ENCODE results near the gene CFAP90.
A peak's percentile ranks its signal among the peaks of the same experiment; 100 is the strongest.

Gene CFAP90

GRCh38 chr5:7868773-7869473 is 18.0 kb upstream of the CFAP90 start, which contains the start of the genes FASTKD3 and MTRR:
FASTKD3 (minus strand) TSS chr5:7869031; CDS start chr5:7868083, 948 bp downstream.
MTRR (plus strand) TSS chr5:7869148; CDS start chr5:7870795, 1,647 bp downstream.
- DNase-seq (ENCODE audit: low read depth in 2 of 3, low spot score in 1 of 3): peak; percentile 78 to 84 (median 81)

GRCh38 chr5:7868427-7868772 is 17.5 kb upstream of the CFAP90 start:
- no peak for DNase-seq (ENCODE audit: low read depth in 2 of 3, low spot score in 1 of 3)

- no peak for DNase-seq (ENCODE audit: low read depth in 2 of 3, low spot score in 1 of 3)
Observed at GRCh38 chr5:7867260-7867659, 16.3 kb upstream of the CFAP90 start.

- no peak for DNase-seq (ENCODE audit: low read depth in 2 of 3, low spot score in 1 of 3)
Observed at GRCh38 chr5:7866196-7866595, 15.3 kb upstream of the CFAP90 start.

- no peak for DNase-seq (ENCODE audit: low read depth in 2 of 3, low spot score in 1 of 3)
Observed at GRCh38 chr5:7857926-7858632, 7.1 kb upstream of the CFAP90 start.

GRCh38 chr5:7857361-7857760 is 6.4 kb upstream of the CFAP90 start:
- DNase-seq (ENCODE audit: low read depth in 2 of 3, low spot score in 1 of 3): no peak

- DNase-seq (ENCODE audit: low read depth in 2 of 3, low spot score in 1 of 3): no peak
Observed at GRCh38 chr5:7856855-7857254, 5.9 kb upstream of the CFAP90 start.

- no peak for DNase-seq (ENCODE audit: low read depth in 2 of 3, low spot score in 1 of 3)
Observed at GRCh38 chr5:7855611-7856010, 4.7 kb upstream of the CFAP90 start.

- no peak for DNase-seq (ENCODE audit: low read depth in 2 of 3, low spot score in 1 of 3)
Observed at GRCh38 chr5:7852988-7853387, 2.1 kb upstream of the CFAP90 start.

GRCh38 chr5:7852542-7852941 is 1.6 kb upstream of the CFAP90 start:
- no peak for DNase-seq (ENCODE audit: low read depth in 2 of 3, low spot score in 1 of 3)

- no peak for DNase-seq (ENCODE audit: low read depth in 2 of 3, low spot score in 1 of 3)
Observed at GRCh38 chr5:7851617-7852289, 820 bp upstream of the CFAP90 start.

GRCh38 chr5:7851240-7851592 is 283 bp upstream of the CFAP90 start:
- no peak for DNase-seq (ENCODE audit: low read depth in 2 of 3, low spot score in 1 of 3)

- DNase-seq (ENCODE audit: low read depth in 2 of 3, low spot score in 1 of 3): no peak
Observed at GRCh38 chr5:7849681-7850394, 1.1 kb downstream of the CFAP90 start.

- no peak for DNase-seq (ENCODE audit: low read depth in 2 of 3, low spot score in 1 of 3)
Observed at GRCh38 chr5:7848296-7848695, 2.6 kb downstream of the CFAP90 start.

GRCh38 chr5:7846327-7846726 is 4.6 kb downstream of the CFAP90 start:
- DNase-seq (ENCODE audit: low read depth in 2 of 3, low spot score in 1 of 3): no peak

GRCh38 chr5:7845557-7845956 is 5.4 kb downstream of the CFAP90 start:
- DNase-seq (ENCODE audit: low read depth in 2 of 3, low spot score in 1 of 3): no peak

- no peak for DNase-seq (ENCODE audit: low read depth in 2 of 3, low spot score in 1 of 3)
Observed at GRCh38 chr5:7844901-7845300, 6.0 kb downstream of the CFAP90 start.

- DNase-seq (ENCODE audit: low read depth in 2 of 3, low spot score in 1 of 3): no peak
Observed at GRCh38 chr5:7842531-7842930, 8.4 kb downstream of the CFAP90 start.

- DNase-seq (ENCODE audit: low read depth in 2 of 3, low spot score in 1 of 3): no peak
Observed at GRCh38 chr5:7837403-7837802, 13.5 kb downstream of the CFAP90 start.

- no peak for DNase-seq (ENCODE audit: low read depth in 2 of 3, low spot score in 1 of 3)
Observed at GRCh38 chr5:7834982-7835381, 16.0 kb downstream of the CFAP90 start.

GRCh38 chr5:7828269-7828668 is 22.7 kb downstream of the CFAP90 start:
- DNase-seq (ENCODE audit: low read depth in 2 of 3, low spot score in 1 of 3): no peak

- no peak for DNase-seq (ENCODE audit: low read depth in 2 of 3, low spot score in 1 of 3)
Observed at GRCh38 chr5:7827610-7828009, 23.3 kb downstream of the CFAP90 start.
